Measurements from ENCODE around the gene FAXDC2. TPM values are rescaled to one million over a fixed set of nuclear protein-coding genes. Genes with fewer than 3 reads are reported as not detected.

The FAXDC2 gene
- total and polyA plus RNA-seq, 2 of the 8 experiments (the other 6 are each of a cell fraction or from before 2014, with no cell fraction given): 3.7 to 5.9 TPM

DNA sequence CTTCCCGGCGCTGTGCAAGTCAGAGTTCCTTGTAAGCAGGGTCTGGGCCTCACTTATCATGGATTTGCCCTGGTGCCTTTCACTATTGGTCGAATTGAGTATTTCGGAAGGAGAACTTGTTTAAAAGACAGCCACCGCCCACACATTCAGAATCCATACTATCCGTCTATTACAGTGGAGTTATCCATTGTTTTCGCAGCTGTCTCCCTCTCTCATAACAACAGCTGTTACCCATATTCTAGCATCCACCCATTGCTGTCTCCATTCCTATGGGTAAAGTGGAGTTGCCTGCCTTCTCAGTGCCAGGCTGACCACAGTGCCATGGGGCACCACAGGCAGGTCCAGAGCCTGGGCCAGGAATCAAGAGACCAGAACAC, 20.2 kb downstream of the FAXDC2 start (continued):
- TF ChIP-seq TEAD4 (IDR thresholded peaks at IDR 0.05; ENCODE audit: low read depth, low read length) (no peak), CTBP2 (IDR thresholded peaks at IDR 0.05; ENCODE audit: borderline replicate concordance, insufficient read depth, insufficient read length, low read length) (no peak), BRCA1 (IDR thresholded peaks at IDR 0.05; ENCODE audit: low read depth, low read length) (no peak), BACH1 (IDR thresholded peaks at IDR 0.05; ENCODE audit: low read length) (no peak), RFX5 (IDR thresholded peaks at IDR 0.05; ENCODE audit: borderline replicate concordance, low read depth, low read length) (no peak), PHF8 (conservative IDR thresholded peaks at IDR 0.05; ENCODE audit: low read depth, low read length) (no peak), POU5F1 (IDR thresholded peaks at IDR 0.05; ENCODE audit: low read depth, low read length) (no peak), JUN (IDR thresholded peaks at IDR 0.05; ENCODE audit: low read depth, low read length) (no peak)
